GM21367 (cell line): ENCODE measurements around the gene CERS6.
A peak's percentile ranks its signal among the peaks of the same experiment; 100 is the strongest.
"Not testable (repeated sequence)": the region's sequence is repeated elsewhere in the genome, so short reads cannot be mapped to it uniquely, and the experiment has no call there.

Experiments
- ATAC-seq: cut with Tn5 transposase; IDR thresholded peaks from one replicate; pipeline ENCODE4 v1.9.1; 2021; ENCODE audit not compliant: unreplicated experiment

Gene CERS6

DNA sequence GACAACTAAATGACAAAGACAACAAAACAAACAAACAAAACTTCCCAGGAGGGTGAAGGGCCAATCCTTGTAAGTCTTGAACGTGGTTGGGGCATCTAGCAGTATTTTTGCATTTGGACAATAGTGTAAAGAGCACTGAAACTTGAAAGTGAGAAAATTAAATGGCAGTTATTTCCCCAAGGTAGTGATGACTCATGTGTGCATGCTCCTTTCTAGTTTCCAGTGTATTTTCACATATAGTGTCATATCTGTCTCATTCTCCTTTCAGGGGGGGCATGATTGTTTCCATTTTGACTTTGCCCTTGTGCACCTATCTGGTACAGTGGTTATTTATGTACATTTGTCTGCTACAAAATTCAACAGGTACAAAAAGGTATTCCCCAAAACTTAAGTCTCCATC lies 39.5 kb downstream of the CERS6 start:
- ATAC-seq = peak; percentile 82

DNA sequence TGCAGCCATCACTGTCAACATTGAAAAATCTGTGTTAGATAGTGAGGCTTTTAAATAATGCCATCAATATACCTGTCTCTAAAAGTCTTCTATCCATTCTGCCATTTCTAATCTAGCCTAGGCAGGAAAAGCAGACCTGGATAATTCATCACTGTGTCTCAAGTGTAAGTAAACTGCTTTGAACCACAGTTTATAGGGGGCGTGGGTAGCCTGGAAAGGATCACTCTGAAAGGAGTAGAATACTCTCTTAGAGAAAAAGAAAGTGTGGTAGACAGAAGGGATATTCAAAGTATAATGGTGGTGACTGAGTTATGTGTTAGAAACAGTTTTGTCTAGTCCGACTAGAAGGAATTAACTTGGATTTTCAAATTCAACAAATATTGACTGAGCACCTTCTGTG lies 40.8 kb downstream of the CERS6 start:
- no peak for ATAC-seq

- ATAC-seq = no peak
Measured at GRCh38 chr2:168499500-168499899, 43.4 kb downstream of the CERS6 start.

DNA sequence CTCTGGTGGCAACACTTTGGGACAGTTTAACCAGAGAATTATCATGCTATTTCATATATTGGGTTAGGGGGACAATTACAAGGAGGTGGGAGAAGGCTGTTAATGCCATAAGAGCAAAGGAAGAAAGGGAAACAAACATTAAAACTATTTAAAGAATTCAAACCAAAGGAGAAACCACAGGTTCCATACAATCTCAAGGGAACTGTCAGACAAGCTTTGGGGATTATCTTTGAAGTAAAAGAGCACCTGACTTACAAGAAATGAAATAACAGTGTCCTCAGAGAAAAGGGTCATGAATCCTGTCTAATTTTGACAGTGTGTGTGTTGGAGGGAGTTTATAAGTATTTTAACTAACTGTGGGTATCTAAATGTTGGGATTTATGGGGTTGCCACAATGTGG lies 44.4 kb downstream of the CERS6 start:
- no peak for ATAC-seq

DNA sequence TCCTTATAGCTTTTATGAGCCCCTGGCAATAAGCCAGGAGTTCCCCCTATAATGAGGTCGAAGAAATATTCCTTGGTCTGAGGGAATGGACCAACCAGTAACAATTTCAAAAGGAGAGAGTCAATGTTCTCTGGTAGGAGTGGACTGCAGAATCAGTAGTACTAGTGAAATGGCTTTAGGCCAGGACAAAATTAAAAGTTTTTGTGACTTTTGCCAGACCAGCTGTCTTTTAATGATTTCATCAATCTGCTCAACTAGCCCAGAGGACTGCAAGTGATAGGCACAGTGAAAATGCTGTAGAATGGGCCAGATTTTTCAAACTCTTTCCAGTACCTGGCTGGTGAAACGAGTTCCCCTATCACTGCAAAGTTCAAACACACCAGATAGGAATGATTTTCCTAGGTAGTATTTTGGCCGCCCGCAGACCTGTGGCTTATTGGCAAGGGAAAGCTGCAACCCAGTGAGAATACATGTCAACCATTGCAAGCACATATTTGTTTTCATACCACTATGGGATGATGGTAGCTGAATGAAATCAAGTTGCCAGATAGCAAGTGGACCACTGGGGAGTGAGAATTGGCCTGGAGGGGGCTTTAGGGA lies 45.5 kb downstream of the CERS6 start:
- no peak for ATAC-seq

DNA sequence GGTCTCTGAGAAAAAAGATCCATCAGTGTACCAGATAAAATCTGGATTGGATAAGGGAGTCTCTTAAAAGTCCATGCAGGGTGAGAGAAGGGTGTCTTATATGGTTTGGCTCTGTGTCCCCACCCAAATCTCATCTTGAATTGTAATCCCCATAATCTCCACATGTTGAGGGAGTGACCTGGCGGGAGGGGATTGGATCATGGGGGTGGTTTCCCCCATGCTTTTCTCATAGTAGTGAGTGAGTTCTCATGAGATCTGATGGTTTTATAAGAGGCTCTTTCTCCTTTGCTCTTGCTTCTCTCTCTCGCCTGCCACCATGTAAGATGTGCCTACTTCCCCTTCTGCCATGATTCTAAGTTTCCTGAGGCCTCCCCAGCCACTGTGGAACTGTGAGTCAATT lies 46.8 kb downstream of the CERS6 start:
- not testable (repeated sequence) for ATAC-seq

- no peak for ATAC-seq
Measured at GRCh38 chr2:168503901-168504300, 47.8 kb downstream of the CERS6 start.

GRCh38 chr2:168504323-168504722 lies 48.3 kb downstream of the CERS6 start:
- ATAC-seq = no peak

DNA sequence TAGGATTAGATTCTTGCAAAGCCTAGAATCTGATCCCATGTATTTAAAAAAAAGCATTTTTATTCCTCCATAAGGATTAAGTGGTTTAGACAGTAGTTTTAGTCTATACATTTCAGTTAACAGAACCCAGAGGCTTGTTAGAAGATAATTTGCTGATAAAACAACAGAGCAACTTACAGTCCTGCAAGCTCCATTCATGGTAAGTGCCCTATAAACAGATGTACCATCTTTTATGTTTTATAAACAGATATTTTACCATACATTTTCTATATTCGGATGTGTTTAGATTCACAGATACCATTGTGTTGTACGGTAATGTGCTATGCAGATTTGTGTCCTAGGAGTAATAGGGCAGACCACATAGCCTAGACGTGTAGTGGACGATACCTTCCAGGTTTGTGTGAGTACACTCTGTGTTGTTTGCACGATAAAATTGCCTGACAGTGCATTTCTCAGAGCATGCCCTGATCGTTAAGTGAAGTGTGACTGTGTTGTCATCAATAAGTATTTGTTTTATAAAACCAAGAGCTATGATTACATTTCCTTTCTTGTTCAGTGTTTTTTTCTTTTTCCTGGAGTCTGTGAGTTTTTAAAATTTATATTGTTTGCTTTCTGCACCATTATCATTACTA lies 54.2 kb downstream of the CERS6 start:
- no peak for ATAC-seq

GRCh38 chr2:168514692-168515091 lies 58.6 kb downstream of the CERS6 start:
- no peak for ATAC-seq

GRCh38 chr2:168515502-168515901 lies 59.4 kb downstream of the CERS6 start:
- ATAC-seq = no peak

GRCh38 chr2:168517816-168518215 lies 61.7 kb downstream of the CERS6 start:
- ATAC-seq = no peak

GRCh38 chr2:168518555-168519066 lies 62.5 kb downstream of the CERS6 start:
- ATAC-seq = peak; percentile 45

- no peak for ATAC-seq
Measured at GRCh38 chr2:168519534-168520308, 63.6 kb downstream of the CERS6 start.

DNA sequence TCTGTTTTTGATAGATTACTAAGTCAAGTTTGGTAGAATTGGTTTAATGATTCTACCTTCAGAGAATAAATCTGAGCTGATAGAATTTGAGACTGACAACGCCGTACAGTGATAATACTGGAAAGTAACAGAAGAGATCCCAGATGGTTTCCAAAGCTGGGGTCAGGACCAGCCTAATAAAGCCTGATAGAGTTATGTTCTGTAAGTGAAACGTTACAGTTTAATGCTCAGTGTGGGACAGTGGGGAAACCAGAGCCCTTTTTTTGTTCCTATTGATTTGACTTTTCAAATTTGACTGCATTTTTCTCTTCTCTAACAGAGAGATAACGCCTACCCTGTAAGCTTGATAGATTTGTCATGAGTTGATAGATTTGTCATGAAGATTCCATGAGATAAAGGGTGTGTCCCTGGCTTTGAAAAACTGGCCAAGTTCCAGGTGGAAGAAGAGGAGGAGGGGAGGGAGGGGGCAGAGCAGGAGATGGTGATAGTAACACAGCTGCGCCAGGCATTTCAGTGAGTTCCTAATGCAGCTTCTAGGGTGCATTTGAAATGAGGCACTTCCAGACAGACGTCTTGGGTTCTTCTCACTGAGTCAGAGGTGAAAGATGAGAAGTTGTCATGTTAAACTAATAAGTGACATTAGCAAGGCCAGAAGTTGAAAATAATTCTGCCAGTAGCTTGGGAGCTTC lies 65.1 kb downstream of the CERS6 start:
- ATAC-seq = no peak

GRCh38 chr2:168522446-168522845 lies 66.4 kb downstream of the CERS6 start:
- no peak for ATAC-seq

GRCh38 chr2:168524005-168524404 lies 67.9 kb downstream of the CERS6 start:
- no peak for ATAC-seq

DNA sequence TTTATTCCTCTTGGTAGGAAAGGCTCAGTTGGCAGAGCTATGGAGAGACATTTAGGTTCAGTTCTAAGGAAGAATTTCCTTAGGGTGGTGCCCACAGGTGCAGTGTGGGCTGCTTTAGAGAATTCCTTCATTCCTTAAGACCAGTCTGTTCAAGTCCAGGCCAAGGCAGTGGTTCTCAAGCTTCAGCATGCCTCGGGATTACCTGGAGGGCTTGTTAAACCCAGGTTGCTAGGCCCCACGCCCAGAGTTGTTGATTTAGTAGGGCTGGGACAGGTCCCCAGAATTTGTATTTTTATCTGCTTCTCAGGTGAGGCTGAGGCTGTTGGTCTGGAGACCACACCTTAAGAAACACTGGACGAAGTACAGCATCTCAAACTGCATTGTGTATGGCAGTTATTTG lies 68.9 kb downstream of the CERS6 start:
- no peak for ATAC-seq

GRCh38 chr2:168525716-168526446 lies 69.8 kb downstream of the CERS6 start:
- no peak for ATAC-seq

- no peak for ATAC-seq
Measured at GRCh38 chr2:168526641-168527040, 70.6 kb downstream of the CERS6 start.

DNA sequence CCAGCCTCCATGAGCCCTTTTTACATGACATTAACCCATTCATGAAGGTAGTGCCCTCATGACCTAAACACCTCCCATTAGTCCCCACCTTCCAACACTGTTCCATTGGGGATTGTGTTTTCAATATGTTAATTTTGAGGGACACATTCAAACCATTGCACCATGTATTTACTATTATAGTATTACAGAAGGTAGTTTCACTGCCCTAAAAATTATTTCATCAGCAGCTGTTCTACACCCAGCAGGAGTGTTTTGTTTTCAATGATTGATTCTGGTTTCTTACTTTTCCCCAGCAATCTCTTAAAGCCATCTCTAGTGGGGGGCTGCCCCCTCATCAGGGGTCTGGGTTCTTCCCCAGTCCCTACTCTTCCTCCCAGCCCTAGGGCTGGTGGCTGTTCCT lies 71.9 kb downstream of the CERS6 start:
- no peak for ATAC-seq
